Vagina (tissue), 2 donors: ENCODE results near the gene TAGLN.

ENCODE experiments used
- POLR2A ChIP-seq, 2 donors: fragments of 450-650 bp; IDR thresholded peaks; one replicate each; pipeline ENCODE4 v1.6.1; 2017; ENCODE audit warnings: antibody characterized with exemption in 2 of 2, mild to moderate bottlenecking in 2 of 2, moderate library complexity in 2 of 2
- POLR2AphosphoS5 ChIP-seq, 2 donors: sonication (generic); formaldehyde crosslinking; IDR thresholded peaks; one replicate each; pipeline ENCODE4 v1.9.0; 2017; ENCODE audit warnings: antibody characterized with exemption in 2 of 2, mild to moderate bottlenecking in 2 of 2, low read depth in 1 of 2; ENCODE audit not compliant: insufficient read depth in 1 of 2

GRCh38 chr11:117195258-117195657, 3.9 kb upstream of the TAGLN start:
- TF ChIP-seq POLR2AphosphoS5 (IDR thresholded peaks at IDR 0.05; ENCODE audit: insufficient read depth in 1 of 2, low read depth in 1 of 2) (no peak), POLR2A (IDR thresholded peaks at IDR 0.05) (no peak)
